ENCODE measurements around the gene CNNM2.
"Not testable (repeated sequence)": the region's sequence is repeated elsewhere in the genome, so short reads cannot be mapped to it uniquely, and the experiment has no call there.

CNNM2 gene

GRCh38 chr10:102970562-102971340 lies 52.7 kb downstream of the CNNM2 start:
- no peak for DNase-seq

- no peak for DNase-seq
Measured at GRCh38 chr10:102975483-102976379, 57.6 kb downstream of the CNNM2 start.

- DNase-seq: not testable (repeated sequence)
Measured at GRCh38 chr10:102976380-102976726, 58.3 kb downstream of the CNNM2 start.

- DNase-seq: no peak
Measured at GRCh38 chr10:102982296-102982695, 64.2 kb downstream of the CNNM2 start.

GRCh38 chr10:102984086-102984485 lies 66.0 kb downstream of the CNNM2 start:
- DNase-seq: no peak

- DNase-seq: no peak
Measured at GRCh38 chr10:102985811-102986210, 67.7 kb downstream of the CNNM2 start.

- DNase-seq: no peak
Measured at GRCh38 chr10:102988404-102989314, 70.6 kb downstream of the CNNM2 start.

- DNase-seq: no peak
Measured at GRCh38 chr10:102994531-102995295, 76.6 kb downstream of the CNNM2 start.

GRCh38 chr10:102996876-102997275 lies 78.8 kb downstream of the CNNM2 start:
- no peak for DNase-seq

GRCh38 chr10:102997998-102998397 lies 79.9 kb downstream of the CNNM2 start:
- no peak for DNase-seq

- DNase-seq: no peak
Measured at GRCh38 chr10:102998399-102998907, 80.4 kb downstream of the CNNM2 start.

- DNase-seq: not testable (repeated sequence)
Measured at GRCh38 chr10:103000050-103000449, 82.0 kb downstream of the CNNM2 start.

- DNase-seq: no peak
Measured at GRCh38 chr10:103007017-103007416, 88.9 kb downstream of the CNNM2 start.

GRCh38 chr10:103013416-103013815 lies 95.3 kb downstream of the CNNM2 start:
- no peak for DNase-seq

- DNase-seq: no peak
Measured at GRCh38 chr10:103019425-103019824, 101.3 kb downstream of the CNNM2 start.

- no peak for DNase-seq
Measured at GRCh38 chr10:103021150-103021899, 103.2 kb downstream of the CNNM2 start.

GRCh38 chr10:103021900-103022293 lies 103.8 kb downstream of the CNNM2 start:
- no peak for DNase-seq

GRCh38 chr10:103025696-103026095 lies 107.6 kb downstream of the CNNM2 start:
- no peak for DNase-seq

GRCh38 chr10:103038570-103038969 lies 120.5 kb downstream of the CNNM2 start:
- DNase-seq: no peak

GRCh38 chr10:103040418-103040817 lies 122.3 kb downstream of the CNNM2 start:
- no peak for DNase-seq

GRCh38 chr10:103041391-103041790 lies 123.3 kb downstream of the CNNM2 start:
- no peak for DNase-seq
